Measurements from ENCODE around the gene HPCAL4.

GRCh38 chr1:39652105-39652504, 39.1 kb downstream of the HPCAL4 start:
- TF ChIP-seq, protein P1, sequence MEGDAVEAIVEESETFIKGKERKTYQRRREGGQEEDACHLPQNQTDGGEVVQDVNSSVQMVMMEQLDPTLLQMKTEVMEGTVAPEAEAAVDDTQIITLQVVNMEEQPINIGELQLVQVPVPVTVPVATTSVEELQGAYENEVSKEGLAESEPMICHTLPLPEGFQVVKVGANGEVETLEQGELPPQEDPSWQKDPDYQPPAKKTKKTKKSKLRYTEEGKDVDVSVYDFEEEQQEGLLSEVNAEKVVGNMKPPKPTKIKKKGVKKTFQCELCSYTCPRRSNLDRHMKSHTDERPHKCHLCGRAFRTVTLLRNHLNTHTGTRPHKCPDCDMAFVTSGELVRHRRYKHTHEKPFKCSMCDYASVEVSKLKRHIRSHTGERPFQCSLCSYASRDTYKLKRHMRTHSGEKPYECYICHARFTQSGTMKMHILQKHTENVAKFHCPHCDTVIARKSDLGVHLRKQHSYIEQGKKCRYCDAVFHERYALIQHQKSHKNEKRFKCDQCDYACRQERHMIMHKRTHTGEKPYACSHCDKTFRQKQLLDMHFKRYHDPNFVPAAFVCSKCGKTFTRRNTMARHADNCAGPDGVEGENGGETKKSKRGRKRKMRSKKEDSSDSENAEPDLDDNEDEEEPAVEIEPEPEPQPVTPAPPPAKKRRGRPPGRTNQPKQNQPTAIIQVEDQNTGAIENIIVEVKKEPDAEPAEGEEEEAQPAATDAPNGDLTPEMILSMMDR (IDR thresholded peaks at IDR 0.05; ENCODE audit: low read length) = no peak
- no peak for TF ChIP-seq EZH2 (optimal IDR thresholded peaks at IDR 0.05; ENCODE audit: low read depth, low read length)
- TF ChIP-seq EZH2phosphoT487 (IDR thresholded peaks at IDR 0.05; ENCODE audit: low read length) = no peak
